Lung microvascular endothelial cell (primary cell): ENCODE measurements around the gene PI3. TPM values are rescaled to one million over a fixed set of nuclear protein-coding genes. Genes with fewer than 3 reads are reported as not detected.

Experiments used
- DNase-seq, 2 donors: peaks; one replicate each; pipeline versions ENCODE4 v3.0.0 to v3.0.0-alpha.2; 2010; ENCODE audit warnings: low read depth in 2 of 2
- total RNA-seq: library from RNA; depleted of rRNA; stranded (reverse); fragments of >200 nt; gene quantifications from 2 replicates; pipeline ENCODE4 v1.2.1, GENCODE V29; 2014

The PI3 gene
- total RNA-seq, 1 donor from 2014 or later: not detected

GRCh38 chr20:45187693-45188092, 13.0 kb downstream of the PI3 start:
- DNase-seq: no peak

GRCh38 chr20:45189067-45189609, 14.4 kb downstream of the PI3 start:
- DNase-seq: no peak

GRCh38 chr20:45189861-45190260, 15.2 kb downstream of the PI3 start:
- no peak for DNase-seq

DNA sequence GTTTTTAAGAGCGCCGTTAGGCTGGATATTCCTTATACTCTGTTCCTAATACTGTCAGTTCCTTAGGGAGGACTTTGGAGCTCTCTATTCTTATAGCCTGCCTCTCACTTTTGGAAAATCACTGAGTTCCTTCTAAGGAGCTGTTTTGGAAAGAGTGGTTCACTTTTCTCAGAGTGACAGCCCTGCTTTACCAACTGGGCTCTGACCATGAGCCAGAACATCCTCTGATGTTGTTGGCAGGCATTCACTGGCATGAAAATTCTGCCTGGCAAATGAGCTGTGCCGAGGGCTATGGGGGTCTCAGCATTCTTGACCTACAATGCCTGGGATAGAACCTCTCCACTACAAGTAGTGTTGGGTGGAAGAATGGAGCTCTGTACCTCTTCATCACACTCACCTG, 17.2 kb downstream of the PI3 start:
- DNase-seq: no peak

DNA sequence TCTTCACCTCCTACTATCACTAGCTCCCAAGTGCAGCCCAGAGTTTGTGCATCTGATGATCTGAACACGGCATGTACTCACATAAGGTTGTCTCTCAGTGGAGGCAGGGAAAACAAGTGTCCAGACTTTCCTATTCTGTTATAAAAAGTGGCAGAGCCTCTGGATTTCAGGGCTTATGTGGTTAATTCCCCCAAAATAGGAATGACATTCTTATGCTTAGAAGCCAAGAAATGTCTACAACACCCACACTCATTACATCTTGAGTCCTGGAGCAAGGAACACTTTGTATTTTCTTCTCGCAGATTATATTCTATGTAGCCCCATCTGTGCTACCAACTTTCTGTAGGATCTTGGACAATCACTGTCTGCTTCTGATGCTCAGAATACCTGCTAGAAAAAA, 18.6 kb downstream of the PI3 start:
- DNase-seq: no peak

GRCh38 chr20:45206725-45207124, 32.0 kb downstream of the PI3 start, which contains the start of gene SEMG1:
SEMG1 (plus strand) TSS chr20:45207033; CDS start chr20:45207054, 21 bp downstream.
- no peak for DNase-seq

GRCh38 chr20:45209924-45210323, 35.2 kb downstream of the PI3 start:
- DNase-seq: no peak

DNA sequence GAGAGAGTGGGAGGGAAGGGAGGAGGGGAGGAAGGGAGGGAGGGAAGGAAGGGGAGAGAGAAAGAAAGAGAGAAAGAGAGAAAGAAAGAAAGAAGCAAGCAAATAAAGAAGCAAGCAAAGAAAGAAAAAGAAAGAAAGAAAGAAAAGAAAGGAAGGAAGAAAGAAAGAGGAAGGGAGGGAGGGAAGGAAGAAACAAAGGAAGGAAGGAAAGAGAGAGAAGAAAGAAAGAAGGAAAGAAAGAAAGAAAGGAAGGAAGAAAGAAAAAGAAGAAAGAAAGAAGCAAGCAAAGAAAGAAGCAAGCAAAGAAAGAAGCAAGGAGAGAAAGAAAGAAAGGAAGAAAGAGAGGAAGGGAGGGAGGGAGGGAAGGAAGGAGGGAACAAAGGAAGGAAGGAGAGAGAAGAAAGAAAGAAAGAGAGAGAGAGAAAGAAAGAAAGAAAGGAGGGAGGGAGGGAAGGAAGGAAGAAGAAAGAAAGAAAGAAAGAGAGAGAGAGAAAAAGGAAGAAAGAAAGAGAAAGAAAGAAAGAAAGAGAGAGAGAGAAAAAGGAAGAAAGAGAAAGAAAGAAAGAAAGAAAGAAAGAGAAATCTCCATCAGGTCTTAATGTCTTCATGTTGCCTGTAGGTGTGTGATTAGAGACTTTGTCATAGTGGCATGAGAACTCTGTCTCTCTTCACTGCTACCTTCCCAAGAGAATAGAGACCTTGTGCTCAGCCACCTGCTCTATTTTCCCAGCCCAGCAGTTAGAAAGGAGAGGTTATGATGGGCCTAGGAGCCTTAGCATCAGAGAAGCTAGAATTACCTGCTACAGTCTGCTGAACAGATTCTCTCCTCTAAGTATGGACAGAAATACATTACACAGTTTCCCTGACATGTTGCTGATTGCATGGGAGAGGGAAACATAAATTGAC, 37.1 kb downstream of the PI3 start:
- no peak for DNase-seq

DNA sequence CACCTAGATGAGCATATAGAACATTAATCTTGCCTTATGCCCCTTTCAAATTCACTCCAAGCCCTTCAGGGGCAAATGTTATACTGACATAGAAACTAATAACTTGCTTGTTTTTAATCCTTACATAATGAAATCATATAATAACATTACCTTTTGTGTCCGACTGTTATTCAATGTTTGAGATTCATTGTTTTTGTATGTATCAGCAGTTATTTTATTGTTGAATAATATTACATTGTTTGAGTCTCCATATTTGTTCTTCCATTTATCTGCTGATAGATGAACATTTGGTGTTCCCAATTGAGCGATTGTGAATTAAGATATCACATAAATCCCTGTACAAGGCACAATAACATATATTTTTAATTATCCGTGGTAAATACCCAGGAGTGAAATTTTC, 38.1 kb downstream of the PI3 start:
- DNase-seq: no peak

DNA sequence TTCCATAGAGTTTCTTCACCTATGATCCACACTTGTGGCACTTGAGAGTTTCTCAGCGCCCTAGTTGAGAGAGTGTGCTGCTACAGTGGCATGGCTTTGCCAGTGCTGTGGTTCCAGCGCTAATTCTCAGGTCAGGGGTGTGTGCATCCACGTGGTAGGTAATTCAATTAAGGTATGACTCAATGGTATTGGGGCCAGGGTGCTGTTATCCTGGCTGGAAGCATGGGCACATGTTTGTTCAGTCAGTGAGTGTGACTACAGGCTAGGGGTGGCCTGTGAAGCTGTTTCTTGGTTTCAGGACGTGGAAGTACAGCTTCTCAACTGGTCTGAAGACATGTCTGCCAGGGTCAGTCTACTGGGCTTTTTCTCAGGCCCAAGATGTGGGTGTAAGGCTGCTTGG, 43.4 kb downstream of the PI3 start:
- no peak for DNase-seq

DNA sequence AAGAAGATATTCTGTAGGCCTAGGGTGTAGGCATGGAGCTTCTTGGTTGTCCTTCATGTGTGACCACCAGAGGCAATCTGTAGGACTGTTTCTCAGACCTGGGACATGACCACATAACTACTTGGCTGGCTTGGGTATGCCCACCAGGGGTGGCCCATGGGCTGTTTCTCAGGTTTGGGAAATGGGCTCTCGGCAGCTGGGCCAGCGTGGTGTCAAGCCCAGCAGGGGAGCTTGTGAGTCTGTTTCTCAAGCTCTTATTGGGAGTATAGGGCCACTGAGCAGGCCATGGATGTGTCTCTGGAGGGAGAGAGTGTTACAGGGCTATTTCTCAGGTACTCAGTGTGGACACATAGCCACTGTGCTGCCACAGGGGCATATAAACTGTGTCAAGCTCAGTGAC, 43.9 kb downstream of the PI3 start:
- DNase-seq: no peak

- DNase-seq: no peak
These were observed 46.4 kb downstream of the PI3 start, which contains the start of gene SEMG2 for GRCh38 chr20:45221076-45221475. SEMG2 (plus strand) TSS chr20:45221373; CDS start chr20:45221390, 17 bp downstream.

DNA sequence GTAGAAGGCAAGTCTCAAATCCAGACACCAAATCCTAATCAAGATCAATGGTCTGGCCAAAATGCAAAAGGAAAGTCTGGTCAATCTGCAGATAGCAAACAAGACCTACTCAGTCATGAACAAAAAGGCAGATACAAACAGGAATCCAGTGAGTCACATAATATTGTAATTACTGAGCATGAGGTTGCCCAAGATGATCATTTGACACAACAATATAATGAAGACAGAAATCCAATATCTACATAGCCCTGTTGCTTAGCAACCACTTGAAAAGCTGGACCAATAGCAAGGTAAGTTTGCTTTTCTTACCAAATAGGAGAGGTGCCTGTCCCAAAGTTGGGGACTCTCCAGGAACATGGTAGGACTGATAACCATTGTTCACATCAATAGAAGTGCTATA, 48.4 kb downstream of the PI3 start:
- no peak for DNase-seq

Other genes starting within 250 kb of the PI3 start
- 13.7 and 15.1 TPM in 2 replicates for gene TOMM34, start 214.5 kb upstream of the PI3 start, total RNA-seq
- 10.0 and 12.7 TPM in 2 replicates for gene STK4, start 208.4 kb upstream of the PI3 start, total RNA-seq
- under 0.01 and 0.40 TPM in 2 replicates for gene KCNS1, start 73.8 kb upstream of the PI3 start, total RNA-seq
- not detected in 2 replicates for gene WFDC5, start 59.7 kb upstream of the PI3 start, total RNA-seq
- gene WFDC12, start 50.4 kb upstream of the PI3 start, total RNA-seq: not detected in 2 replicates
- gene SEMG1, start 32.1 kb downstream of the PI3 start, total RNA-seq: not detected in 2 replicates
- gene SEMG2, start 46.5 kb downstream of the PI3 start, total RNA-seq: not detected in 2 replicates
- gene SLPI, start 79.7 kb downstream of the PI3 start, total RNA-seq: 0.79 TPM in 1 of 2 replicates, not detected in the other
- gene RBPJL, start 131.9 kb downstream of the PI3 start, total RNA-seq: not detected in 2 replicates
- gene MATN4, start 133.4 kb downstream of the PI3 start, total RNA-seq: not detected in 2 replicates
- gene SDC4, start 173.5 kb downstream of the PI3 start, total RNA-seq: 31.8 and 65.1 TPM in 2 replicates
- gene SYS1, start 188.3 kb downstream of the PI3 start, total RNA-seq: 15.9 and 28.4 TPM in 2 replicates
- not detected in 2 replicates for gene TP53TG5, start 203.4 kb downstream of the PI3 start, total RNA-seq
- gene DBNDD2, start 233.4 kb downstream of the PI3 start, total RNA-seq: 5.0 and 5.2 TPM in 2 replicates
- 17.4 and 22.2 TPM in 2 replicates for gene PIGT, start 241.2 kb downstream of the PI3 start, total RNA-seq